IPS DF 19.7 (cell line): Measurements from ENCODE around the gene HAVCR1.
"Not testable (repeated sequence)": the region's sequence is repeated elsewhere in the genome, so short reads cannot be mapped to it uniquely, and the experiment has no call there.

Experiments used
- DNase-seq: peaks from one replicate; pipeline ENCODE4 v3.0.0-alpha.2; 2013; ENCODE audit warnings: low read depth, low spot score

HAVCR1 gene

GRCh38 chr5:157059093-157059539 lies at the start of gene HAVCR1:
Gene HAVCR1, minus strand, starts transcription at chr5:157059116. Its CDS starts 1,173 bp downstream, at chr5:157057943.
- DNase-seq = no peak

- no peak for DNase-seq
Measured at GRCh38 chr5:157107508-157107907, 48.6 kb upstream of the HAVCR1 start.

- DNase-seq = no peak
Measured at GRCh38 chr5:157106630-157107461, 47.9 kb upstream of the HAVCR1 start.

GRCh38 chr5:157100140-157100679 lies 41.3 kb upstream of the HAVCR1 start:
- no peak for DNase-seq

GRCh38 chr5:157088342-157088990 lies 29.6 kb upstream of the HAVCR1 start:
- no peak for DNase-seq

- no peak for DNase-seq
Measured at GRCh38 chr5:157086751-157087359, 27.9 kb upstream of the HAVCR1 start.

GRCh38 chr5:157085930-157086329 lies 27.0 kb upstream of the HAVCR1 start:
- no peak for DNase-seq

GRCh38 chr5:157080286-157080685 lies 21.4 kb upstream of the HAVCR1 start:
- no peak for DNase-seq

- no peak for DNase-seq
Measured at GRCh38 chr5:157076558-157076957, 17.6 kb upstream of the HAVCR1 start.

GRCh38 chr5:157072508-157072907 lies 13.6 kb upstream of the HAVCR1 start:
- DNase-seq = no peak

- no peak for DNase-seq
Measured at GRCh38 chr5:157069949-157070348, 11.0 kb upstream of the HAVCR1 start.

GRCh38 chr5:157068785-157069184 lies 9.9 kb upstream of the HAVCR1 start:
- DNase-seq = no peak

GRCh38 chr5:157068339-157068738 lies 9.4 kb upstream of the HAVCR1 start:
- no peak for DNase-seq

- no peak for DNase-seq
Measured at GRCh38 chr5:157067005-157067404, 8.1 kb upstream of the HAVCR1 start.

GRCh38 chr5:157066080-157066479 lies 7.2 kb upstream of the HAVCR1 start:
- no peak for DNase-seq

GRCh38 chr5:157063776-157064430 lies 5.0 kb upstream of the HAVCR1 start:
- DNase-seq = no peak

GRCh38 chr5:157059891-157060290 lies 975 bp upstream of the HAVCR1 start:
- no peak for DNase-seq

- no peak for DNase-seq
Measured at GRCh38 chr5:157057459-157058370, 1.2 kb downstream of the HAVCR1 start.

GRCh38 chr5:157056848-157057247 lies 2.1 kb downstream of the HAVCR1 start:
- DNase-seq = not testable (repeated sequence)

- no peak for DNase-seq
Measured at GRCh38 chr5:157051604-157052245, 7.2 kb downstream of the HAVCR1 start.
